Measurements from ENCODE around the gene PSMA2. TPM values are rescaled to one million over a fixed set of nuclear protein-coding genes. Genes with fewer than 3 reads are reported as not detected.

The PSMA2 gene
- total RNA-seq, 1 experiment from 2014 or later, result 228 TPM

GRCh38 chr7:42978496-42978895 lies 46.5 kb upstream of the PSMA2 start:
- H3K9me3 Mint-ChIP-seq, result peaks cover 16% of the 10 kb centered on the region
- DNase-seq (ENCODE audit: low spot score) (no peak), ATAC-seq (no peak)
- TF ChIP-seq JUN (CRISPR knock-in tag; IDR thresholded peaks at IDR 0.05) (no peak), NFATC4 (CRISPR knock-in tag; IDR thresholded peaks at IDR 0.05) (no peak), NFYB (CRISPR knock-in tag; conservative IDR thresholded peaks at IDR 0.05; ENCODE audit: low read depth) (no peak), ZNF121 (CRISPR knock-in tag; IDR thresholded peaks at IDR 0.05) (no peak), FOXP1 (CRISPR knock-in tag; IDR thresholded peaks at IDR 0.05; ENCODE audit: borderline replicate concordance) (no peak), CBFB (CRISPR knock-in tag; IDR thresholded peaks at IDR 0.05; ENCODE audit: low read depth) (no peak), TCF7 (CRISPR knock-in tag; IDR thresholded peaks at IDR 0.05; ENCODE audit: low read depth) (no peak), ZNF232 (CRISPR knock-in tag; IDR thresholded peaks at IDR 0.05) (no peak), CREM (CRISPR knock-in tag; IDR thresholded peaks at IDR 0.05) (no peak), ZNF263 (CRISPR knock-in tag; IDR thresholded peaks at IDR 0.05; ENCODE audit: low read depth) (no peak), ZNF281 (CRISPR knock-in tag; IDR thresholded peaks at IDR 0.05) (no peak), RORB (CRISPR knock-in tag; IDR thresholded peaks at IDR 0.05) (no peak)
- TF ChIP-seq, protein P1, sequence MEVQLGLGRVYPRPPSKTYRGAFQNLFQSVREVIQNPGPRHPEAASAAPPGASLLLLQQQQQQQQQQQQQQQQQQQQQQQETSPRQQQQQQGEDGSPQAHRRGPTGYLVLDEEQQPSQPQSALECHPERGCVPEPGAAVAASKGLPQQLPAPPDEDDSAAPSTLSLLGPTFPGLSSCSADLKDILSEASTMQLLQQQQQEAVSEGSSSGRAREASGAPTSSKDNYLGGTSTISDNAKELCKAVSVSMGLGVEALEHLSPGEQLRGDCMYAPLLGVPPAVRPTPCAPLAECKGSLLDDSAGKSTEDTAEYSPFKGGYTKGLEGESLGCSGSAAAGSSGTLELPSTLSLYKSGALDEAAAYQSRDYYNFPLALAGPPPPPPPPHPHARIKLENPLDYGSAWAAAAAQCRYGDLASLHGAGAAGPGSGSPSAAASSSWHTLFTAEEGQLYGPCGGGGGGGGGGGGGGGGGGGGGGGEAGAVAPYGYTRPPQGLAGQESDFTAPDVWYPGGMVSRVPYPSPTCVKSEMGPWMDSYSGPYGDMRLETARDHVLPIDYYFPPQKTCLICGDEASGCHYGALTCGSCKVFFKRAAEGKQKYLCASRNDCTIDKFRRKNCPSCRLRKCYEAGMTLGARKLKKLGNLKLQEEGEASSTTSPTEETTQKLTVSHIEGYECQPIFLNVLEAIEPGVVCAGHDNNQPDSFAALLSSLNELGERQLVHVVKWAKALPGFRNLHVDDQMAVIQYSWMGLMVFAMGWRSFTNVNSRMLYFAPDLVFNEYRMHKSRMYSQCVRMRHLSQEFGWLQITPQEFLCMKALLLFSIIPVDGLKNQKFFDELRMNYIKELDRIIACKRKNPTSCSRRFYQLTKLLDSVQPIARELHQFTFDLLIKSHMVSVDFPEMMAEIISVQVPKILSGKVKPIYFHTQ (CRISPR knock-in tag; IDR thresholded peaks at IDR 0.05), result no peak
- TF ChIP-seq, protein P2, sequence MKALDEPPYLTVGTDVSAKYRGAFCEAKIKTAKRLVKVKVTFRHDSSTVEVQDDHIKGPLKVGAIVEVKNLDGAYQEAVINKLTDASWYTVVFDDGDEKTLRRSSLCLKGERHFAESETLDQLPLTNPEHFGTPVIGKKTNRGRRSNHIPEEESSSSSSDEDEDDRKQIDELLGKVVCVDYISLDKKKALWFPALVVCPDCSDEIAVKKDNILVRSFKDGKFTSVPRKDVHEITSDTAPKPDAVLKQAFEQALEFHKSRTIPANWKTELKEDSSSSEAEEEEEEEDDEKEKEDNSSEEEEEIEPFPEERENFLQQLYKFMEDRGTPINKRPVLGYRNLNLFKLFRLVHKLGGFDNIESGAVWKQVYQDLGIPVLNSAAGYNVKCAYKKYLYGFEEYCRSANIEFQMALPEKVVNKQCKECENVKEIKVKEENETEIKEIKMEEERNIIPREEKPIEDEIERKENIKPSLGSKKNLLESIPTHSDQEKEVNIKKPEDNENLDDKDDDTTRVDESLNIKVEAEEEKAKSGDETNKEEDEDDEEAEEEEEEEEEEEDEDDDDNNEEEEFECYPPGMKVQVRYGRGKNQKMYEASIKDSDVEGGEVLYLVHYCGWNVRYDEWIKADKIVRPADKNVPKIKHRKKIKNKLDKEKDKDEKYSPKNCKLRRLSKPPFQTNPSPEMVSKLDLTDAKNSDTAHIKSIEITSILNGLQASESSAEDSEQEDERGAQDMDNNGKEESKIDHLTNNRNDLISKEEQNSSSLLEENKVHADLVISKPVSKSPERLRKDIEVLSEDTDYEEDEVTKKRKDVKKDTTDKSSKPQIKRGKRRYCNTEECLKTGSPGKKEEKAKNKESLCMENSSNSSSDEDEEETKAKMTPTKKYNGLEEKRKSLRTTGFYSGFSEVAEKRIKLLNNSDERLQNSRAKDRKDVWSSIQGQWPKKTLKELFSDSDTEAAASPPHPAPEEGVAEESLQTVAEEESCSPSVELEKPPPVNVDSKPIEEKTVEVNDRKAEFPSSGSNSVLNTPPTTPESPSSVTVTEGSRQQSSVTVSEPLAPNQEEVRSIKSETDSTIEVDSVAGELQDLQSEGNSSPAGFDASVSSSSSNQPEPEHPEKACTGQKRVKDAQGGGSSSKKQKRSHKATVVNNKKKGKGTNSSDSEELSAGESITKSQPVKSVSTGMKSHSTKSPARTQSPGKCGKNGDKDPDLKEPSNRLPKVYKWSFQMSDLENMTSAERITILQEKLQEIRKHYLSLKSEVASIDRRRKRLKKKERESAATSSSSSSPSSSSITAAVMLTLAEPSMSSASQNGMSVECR (CRISPR knock-in tag; IDR thresholded peaks at IDR 0.05; ENCODE audit: borderline replicate concordance), result no peak
- TF ChIP-seq, protein P3, sequence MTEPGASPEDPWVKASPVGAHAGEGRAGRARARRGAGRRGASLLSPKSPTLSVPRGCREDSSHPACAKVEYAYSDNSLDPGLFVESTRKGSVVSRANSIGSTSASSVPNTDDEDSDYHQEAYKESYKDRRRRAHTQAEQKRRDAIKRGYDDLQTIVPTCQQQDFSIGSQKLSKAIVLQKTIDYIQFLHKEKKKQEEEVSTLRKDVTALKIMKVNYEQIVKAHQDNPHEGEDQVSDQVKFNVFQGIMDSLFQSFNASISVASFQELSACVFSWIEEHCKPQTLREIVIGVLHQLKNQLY (CRISPR knock-in tag; IDR thresholded peaks at IDR 0.05), result no peak
- H3K27ac Mint-ChIP-seq, result no peak overlapping the region
- H3K4me1 Mint-ChIP-seq, result no peaks in the 10 kb centered on the region
- ChIA-PET POLR2A (no interaction called here), CTCF (no interaction called here)
- H3K27me3 Mint-ChIP-seq (ENCODE audit: low read depth), result peaks cover 6% of the 10 kb centered on the region; the same call in 1 of the 2 replicates
- H3K36me3 Mint-ChIP-seq, result peaks cover 3% of the 10 kb centered on the region
- no peak overlapping the region for H3K4me3 Mint-ChIP-seq

DNA sequence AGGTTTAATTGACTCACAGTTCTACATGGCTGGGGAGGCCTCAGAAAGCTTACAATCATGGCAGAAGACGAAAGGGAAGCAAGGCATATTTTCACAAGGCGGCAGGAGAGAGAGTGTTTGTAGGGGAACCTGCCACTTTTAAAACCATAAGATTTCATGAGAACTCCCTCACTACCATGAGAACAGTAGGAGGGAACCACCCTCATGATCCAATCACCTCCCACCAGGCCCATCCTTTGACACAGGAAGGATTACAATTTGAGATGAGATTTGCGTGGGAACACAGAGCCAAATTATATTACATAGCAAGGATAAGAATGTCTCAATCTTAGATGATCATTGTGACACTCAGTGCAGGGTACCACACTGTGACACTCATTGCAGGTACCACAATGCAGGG lies 44.4 kb upstream of the PSMA2 start:
- no peak for ATAC-seq
- peaks cover 6% of the 10 kb centered on the region; the same call in 1 of the 2 replicates for H3K27me3 Mint-ChIP-seq (ENCODE audit: low read depth)
- peaks cover 20% of the 10 kb centered on the region for H3K9me3 Mint-ChIP-seq
- POLR2A ChIA-PET, result no interaction called here
- no peak overlapping the region for H3K27ac Mint-ChIP-seq
- no peak overlapping the region for H3K4me3 Mint-ChIP-seq
- TF ChIP-seq, protein P2 (CRISPR knock-in tag; IDR thresholded peaks at IDR 0.05; ENCODE audit: borderline replicate concordance), result no peak
- TF ChIP-seq FOXK1 (CRISPR knock-in tag; IDR thresholded peaks at IDR 0.05), result no peak
- no peak for TF ChIP-seq ZMAT4 (CRISPR knock-in tag; IDR thresholded peaks at IDR 0.05)
- 0 out of 2 replicates have a peak, but pooled peaks cover 2% of the 10 kb centered on the region for H3K36me3 Mint-ChIP-seq
- H3K4me1 Mint-ChIP-seq, result no peaks in the 10 kb centered on the region
- DNase-seq (ENCODE audit: low spot score), result no peak
- CTCF ChIA-PET, result no interaction called here
